ENCODE data around the gene KCNJ18.
"Not testable (repeated sequence)": the region's sequence is repeated elsewhere in the genome, so short reads cannot be mapped to it uniquely, and the experiment has no call there.

KCNJ18 gene

DNA sequence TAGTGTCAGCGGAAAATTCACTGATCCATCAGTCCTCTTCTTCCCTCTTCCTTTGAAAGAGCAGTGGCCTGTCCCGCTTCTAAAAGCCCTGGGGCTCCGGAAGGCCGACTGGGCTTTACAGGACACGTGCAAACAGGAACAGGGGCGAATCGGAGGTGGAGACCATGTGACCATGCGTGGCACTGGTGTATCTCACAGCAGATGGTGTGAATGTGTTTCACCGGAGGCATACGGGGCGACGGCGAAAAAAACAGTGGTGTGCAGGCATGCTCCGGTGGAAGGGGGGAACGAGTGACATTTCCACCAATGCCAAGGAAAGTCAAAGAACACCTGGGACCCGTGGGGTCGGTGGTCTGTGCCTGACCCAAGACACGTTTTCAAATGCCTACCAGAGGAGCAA is 8.4 kb upstream of the KCNJ18 start:
- not testable (repeated sequence) for DNase-seq

GRCh38 chr17:21684384-21684783 is 7.9 kb upstream of the KCNJ18 start:
- not testable (repeated sequence) for DNase-seq

- DNase-seq, result not testable (repeated sequence)
Observed at GRCh38 chr17:21685061-21685795, 7.1 kb upstream of the KCNJ18 start.

DNA sequence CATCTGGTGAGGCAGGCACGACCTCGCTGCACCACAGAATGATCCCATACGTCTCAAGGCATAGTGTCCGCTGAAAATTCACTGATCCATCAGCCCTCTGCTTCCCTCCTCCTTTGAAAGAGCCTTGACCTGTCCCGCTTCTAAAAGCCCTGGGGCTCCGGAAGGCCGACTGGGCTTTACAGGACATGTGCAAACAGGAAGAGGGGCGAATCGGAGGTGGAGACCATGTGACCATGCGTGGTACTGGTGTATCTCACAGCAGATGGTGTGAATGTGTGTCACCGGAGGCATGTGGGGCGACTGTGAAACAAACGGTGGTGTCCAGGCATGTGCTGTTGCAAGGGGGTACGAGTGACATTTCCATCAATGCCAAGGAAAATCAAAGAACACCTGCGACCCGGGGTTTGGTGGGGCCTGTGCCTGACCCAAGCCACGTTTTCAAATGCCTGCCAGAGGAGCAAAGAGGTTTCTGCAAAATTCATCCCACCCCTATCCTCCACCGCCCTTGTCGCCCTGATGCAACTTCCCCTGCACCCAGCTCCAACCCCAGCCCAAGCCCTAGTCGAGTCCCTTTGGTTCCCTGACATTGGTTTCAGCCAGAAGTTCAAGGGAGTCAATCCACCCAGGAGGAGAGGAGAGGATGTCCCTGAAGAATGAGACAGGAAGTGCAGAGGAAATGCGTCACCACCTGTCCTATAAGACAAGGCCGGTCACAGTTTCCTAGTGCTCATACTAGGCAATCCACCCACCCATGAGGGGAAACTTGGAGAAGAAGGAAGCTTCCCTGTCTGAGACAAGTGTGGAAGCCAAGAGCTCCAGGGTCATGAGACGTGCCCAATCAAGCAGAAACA is 5.9 kb upstream of the KCNJ18 start:
- no peak for DNase-seq

- DNase-seq, result no peak
Observed at GRCh38 chr17:21687136-21687953, 5.0 kb upstream of the KCNJ18 start.

GRCh38 chr17:21688293-21688949 is 3.9 kb upstream of the KCNJ18 start:
- DNase-seq, result no peak

DNA sequence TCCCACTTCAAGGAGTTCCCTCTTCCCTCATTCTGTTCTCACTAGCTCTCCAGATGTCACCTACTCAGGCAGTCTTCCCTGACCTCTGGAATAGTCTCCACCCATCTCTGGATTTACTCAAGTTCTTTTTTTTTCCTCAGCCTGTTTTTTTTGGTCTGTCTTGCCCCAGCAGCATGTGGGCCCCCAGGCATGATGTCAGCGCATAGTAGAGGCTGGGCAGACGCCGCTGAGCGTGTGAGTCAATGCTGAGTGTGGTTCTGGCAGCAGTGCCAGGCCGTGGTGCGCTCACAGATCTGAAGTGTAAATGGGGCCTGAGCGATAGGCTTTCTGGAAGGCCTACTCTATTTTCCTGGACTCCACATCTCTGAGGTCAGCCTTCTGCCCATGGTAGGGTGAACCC is 2.7 kb upstream of the KCNJ18 start:
- peak in 1 of 56 donors; percentile 14 for DNase-seq

DNA sequence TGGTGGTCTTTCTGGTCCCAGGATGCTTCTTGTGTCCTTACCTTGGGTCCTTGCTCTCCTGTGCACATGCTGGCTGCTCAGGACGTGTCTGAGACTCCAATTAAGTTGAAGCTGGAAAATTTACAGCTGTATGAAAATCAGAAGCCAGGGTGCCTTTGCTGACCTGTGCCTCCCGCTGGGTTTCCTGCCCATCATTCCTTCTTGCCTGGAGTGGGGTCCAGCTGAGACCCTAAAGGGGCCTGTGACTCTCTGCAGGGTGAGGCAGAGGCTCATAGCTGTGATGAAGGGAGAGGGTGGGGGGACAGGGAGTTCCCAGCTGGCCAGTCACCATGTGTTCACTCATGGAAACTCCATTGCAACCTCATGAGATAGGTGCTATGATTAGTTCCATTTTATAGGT is 1.5 kb upstream of the KCNJ18 start:
- not testable (repeated sequence) for DNase-seq

GRCh38 chr17:21691481-21691880 is 842 bp upstream of the KCNJ18 start:
- DNase-seq, result not testable (repeated sequence)

DNA sequence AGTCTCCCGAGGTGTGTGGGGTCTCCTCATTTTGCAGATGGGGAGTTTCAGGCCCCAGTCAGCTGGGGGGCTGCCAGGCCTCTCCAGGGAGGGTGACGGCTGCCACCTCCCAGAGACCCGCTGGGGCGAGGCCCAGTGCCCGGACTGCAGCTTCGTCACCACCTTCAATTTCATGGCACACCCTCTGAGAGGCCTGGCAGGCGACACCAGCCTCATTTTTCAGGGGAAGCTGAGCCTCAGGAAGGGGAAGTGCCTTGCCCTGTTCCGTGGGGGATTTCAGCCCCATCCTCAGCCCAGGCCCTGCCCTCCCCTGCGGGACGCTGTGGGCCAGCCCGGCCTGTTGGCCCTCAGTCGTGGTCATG is 362 bp downstream of the KCNJ18 start:
- not testable (repeated sequence) for DNase-seq

- not testable (repeated sequence) for DNase-seq
Observed at GRCh38 chr17:21693391-21693796, 1.1 kb downstream of the KCNJ18 start.

- DNase-seq, result not testable (repeated sequence)
Observed at GRCh38 chr17:21693937-21694336, 1.6 kb downstream of the KCNJ18 start.

DNA sequence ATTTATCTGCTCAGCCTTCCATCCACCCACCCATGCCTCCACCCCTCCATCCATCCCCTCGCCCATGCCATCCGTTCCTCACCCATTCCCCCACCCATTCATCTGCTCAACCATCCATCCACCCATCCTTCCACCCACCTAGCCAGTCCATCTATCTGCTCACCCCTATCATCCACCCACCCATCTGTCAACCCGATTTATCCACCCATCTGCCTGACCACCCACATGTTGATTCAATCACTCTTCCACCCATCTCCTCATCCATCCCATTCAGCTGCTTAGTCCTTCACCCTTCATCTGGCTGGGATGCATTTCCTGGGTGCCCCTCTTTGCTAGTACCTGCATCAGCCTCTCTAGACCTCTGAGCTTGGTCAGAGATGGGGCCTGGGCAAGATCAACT is 3.9 kb downstream of the KCNJ18 start:
- DNase-seq, result not testable (repeated sequence)

DNA sequence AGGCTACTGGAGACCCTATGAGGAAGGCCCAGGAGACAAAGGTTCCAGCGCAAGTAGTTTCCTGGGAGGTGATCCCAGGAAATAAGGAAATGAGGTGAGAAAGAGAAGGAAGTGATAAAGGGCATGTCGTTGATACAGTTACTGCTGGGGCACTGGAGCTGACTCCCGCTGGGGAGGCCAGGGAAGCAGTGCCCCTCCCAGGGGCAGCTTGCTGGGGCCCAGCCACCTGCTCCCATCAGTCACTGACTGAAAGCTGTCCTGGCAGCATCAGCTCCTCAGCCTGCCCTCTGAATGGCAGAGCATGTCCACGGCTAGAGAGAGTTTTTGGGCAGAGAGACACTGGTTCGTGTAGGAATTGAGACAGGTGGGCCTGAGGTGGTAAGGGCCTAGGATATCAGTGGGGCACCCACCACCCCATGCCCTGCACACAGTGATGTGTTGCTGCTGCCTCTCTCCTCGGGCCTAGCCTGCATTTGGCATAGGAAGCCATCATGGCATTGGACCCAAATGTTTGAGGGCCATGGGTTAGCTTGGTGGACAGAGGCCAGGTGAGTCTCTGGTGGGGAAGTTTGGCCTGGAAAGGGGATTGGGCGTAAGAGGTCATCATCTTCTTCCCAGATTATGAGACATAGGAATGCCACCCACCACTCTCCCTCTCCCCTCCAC is 4.7 kb downstream of the KCNJ18 start:
- DNase-seq, result not testable (repeated sequence)

DNA sequence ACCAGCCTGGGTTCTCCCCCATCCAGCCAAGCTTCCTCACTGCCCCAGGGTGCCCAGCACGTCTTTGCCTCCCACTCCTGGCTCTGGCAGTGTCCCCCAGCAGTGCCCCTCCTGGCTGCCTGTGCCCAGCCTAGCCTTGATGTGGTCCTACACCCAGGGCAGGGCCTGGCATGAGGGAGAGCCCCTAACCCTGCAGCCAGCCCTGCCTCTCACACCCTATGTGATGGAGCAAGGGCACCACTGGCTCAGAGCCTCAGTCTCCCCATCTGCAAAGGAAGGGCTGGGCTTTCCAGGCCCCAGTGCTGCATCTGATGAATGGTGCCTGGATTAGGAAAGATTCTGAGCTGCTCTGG is 5.2 kb downstream of the KCNJ18 start:
- DNase-seq, result not testable (repeated sequence)

- DNase-seq, result not testable (repeated sequence)
Observed at GRCh38 chr17:21698437-21699075, 6.2 kb downstream of the KCNJ18 start.

DNA sequence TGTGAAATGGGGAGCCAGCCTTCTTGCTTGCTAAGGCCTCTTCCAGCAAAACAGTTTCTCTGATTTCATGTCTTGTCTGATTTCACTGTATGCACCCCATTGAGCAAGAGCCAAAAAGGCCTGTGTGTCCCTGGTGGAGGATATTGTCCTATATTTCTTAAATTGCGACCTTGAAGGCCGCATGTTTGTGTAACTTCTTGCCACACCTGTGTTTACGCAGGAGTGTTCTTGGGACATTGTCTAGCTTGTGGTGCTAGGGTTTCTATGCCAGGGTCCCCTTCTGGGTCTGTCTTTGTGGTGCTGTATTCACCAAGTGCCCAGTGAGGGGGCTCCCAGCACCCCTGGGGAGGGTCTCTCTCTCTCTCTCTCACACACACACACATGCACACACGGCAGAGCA is 6.8 kb downstream of the KCNJ18 start:
- not testable (repeated sequence) for DNase-seq

GRCh38 chr17:21699573-21700236 is 7.4 kb downstream of the KCNJ18 start:
- DNase-seq, result not testable (repeated sequence)

GRCh38 chr17:21701090-21701489 is 8.8 kb downstream of the KCNJ18 start:
- not testable (repeated sequence) for DNase-seq

DNA sequence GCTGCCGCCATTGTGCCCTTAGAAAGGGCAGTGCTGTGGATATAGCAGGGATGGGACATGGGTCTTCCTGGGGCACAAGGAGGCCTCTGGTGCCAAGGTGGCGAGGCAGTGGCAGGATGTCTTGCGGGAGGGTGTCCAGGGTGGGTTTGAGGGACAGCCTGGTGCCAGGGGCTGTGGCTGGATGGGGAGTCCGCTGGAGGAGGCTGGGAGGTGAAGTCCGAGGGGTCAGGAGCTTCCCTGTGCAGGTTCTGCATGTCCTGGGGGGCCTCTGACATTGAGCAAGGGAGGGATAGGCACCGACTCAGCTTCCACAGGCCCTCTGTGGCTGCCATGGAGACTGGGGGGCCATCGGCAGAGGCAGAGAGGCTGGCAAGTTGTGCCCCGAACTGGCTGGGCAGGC is 9.7 kb downstream of the KCNJ18 start:
- not testable (repeated sequence) for DNase-seq

Data from nucleus accumbens (tissue), 56 donors.